ENCODE measurements around the gene DNAJC15.

DNAJC15 gene

GRCh38 chr13:43127103-43127798 is 103.9 kb downstream of the DNAJC15 start:
- no peak for DNase-seq (ENCODE audit: low spot score)

- no peak for DNase-seq (ENCODE audit: low spot score)
Measured at GRCh38 chr13:43127827-43128226, 104.4 kb downstream of the DNAJC15 start.

GRCh38 chr13:43128504-43128961 is 105.1 kb downstream of the DNAJC15 start:
- DNase-seq (ENCODE audit: low spot score) = no peak

- no peak for DNase-seq (ENCODE audit: low spot score)
Measured at GRCh38 chr13:43129066-43129465, 105.7 kb downstream of the DNAJC15 start.

- no peak for DNase-seq (ENCODE audit: low spot score)
Measured at GRCh38 chr13:43129511-43130110, 106.2 kb downstream of the DNAJC15 start.

- DNase-seq (ENCODE audit: low spot score) = peak; percentile 11
Measured at GRCh38 chr13:43132257-43132656, 108.9 kb downstream of the DNAJC15 start.

- DNase-seq (ENCODE audit: low spot score) = no peak
Measured at GRCh38 chr13:43132911-43133310, 109.5 kb downstream of the DNAJC15 start.

GRCh38 chr13:43133792-43134191 is 110.4 kb downstream of the DNAJC15 start:
- DNase-seq (ENCODE audit: low spot score) = no peak

GRCh38 chr13:43134868-43135267 is 111.5 kb downstream of the DNAJC15 start:
- DNase-seq (ENCODE audit: low spot score) = no peak

- DNase-seq (ENCODE audit: low spot score) = no peak
Measured at GRCh38 chr13:43135516-43135915, 112.1 kb downstream of the DNAJC15 start.

GRCh38 chr13:43136920-43137575 is 113.7 kb downstream of the DNAJC15 start:
- peak; percentile 6 for DNase-seq (ENCODE audit: low spot score)

- no peak for DNase-seq (ENCODE audit: low spot score)
Measured at GRCh38 chr13:43139211-43139610, 115.8 kb downstream of the DNAJC15 start.

GRCh38 chr13:43139921-43140320 is 116.5 kb downstream of the DNAJC15 start:
- no peak for DNase-seq (ENCODE audit: low spot score)

- DNase-seq (ENCODE audit: low spot score) = no peak
Measured at GRCh38 chr13:43140985-43141384, 117.6 kb downstream of the DNAJC15 start.

GRCh38 chr13:43141685-43142084 is 118.3 kb downstream of the DNAJC15 start:
- DNase-seq (ENCODE audit: low spot score) = no peak

GRCh38 chr13:43143591-43143990 is 120.2 kb downstream of the DNAJC15 start:
- DNase-seq (ENCODE audit: low spot score) = no peak

GRCh38 chr13:43145534-43146196 is 122.3 kb downstream of the DNAJC15 start:
- no peak for DNase-seq (ENCODE audit: low spot score)

GRCh38 chr13:43146400-43146799 is 123.0 kb downstream of the DNAJC15 start:
- no peak for DNase-seq (ENCODE audit: low spot score)

- no peak for DNase-seq (ENCODE audit: low spot score)
Measured at GRCh38 chr13:43150369-43151207, 127.2 kb downstream of the DNAJC15 start.

GRCh38 chr13:43153436-43154090 is 130.2 kb downstream of the DNAJC15 start:
- no peak for DNase-seq (ENCODE audit: low spot score)

GRCh38 chr13:43154156-43154651 is 130.8 kb downstream of the DNAJC15 start:
- DNase-seq (ENCODE audit: low spot score) = no peak

Data from GM03348 (cell line).